Colonic mucosa (tissue), 4 donors: ENCODE results near the gene MBD5. TPM values are rescaled to one million over a fixed set of nuclear protein-coding genes. Genes with fewer than 3 reads are reported as not detected.

ENCODE experiments used
- DNase-seq: peaks from one replicate; pipeline ENCODE4 v3.0.0-alpha.2; 2020
- H3K27ac ChIP-seq: fragments of 200-600 bp; one replicate; pipeline ENCODE4 v1.8.0; 2021
- H3K27me3 ChIP-seq: fragments of 200-600 bp; one replicate; pipeline ENCODE4 v1.8.0; 2021
- H3K36me3 ChIP-seq: fragments of 200-600 bp; one replicate; pipeline ENCODE4 v1.8.0; 2021
- H3K4me1 ChIP-seq: fragments of 200-600 bp; one replicate; pipeline ENCODE4 v1.8.0; 2021; ENCODE audit warnings: mild to moderate bottlenecking
- H3K4me3 ChIP-seq: fragments of 200-600 bp; one replicate; pipeline ENCODE4 v1.8.0; 2021
- H3K9ac ChIP-seq, 2 donors: one replicate each; pipeline ENCODE4 v1.7.0; 2013; ENCODE audit warnings: control low read depth in 2 of 2, low read depth in 2 of 2, low read length in 2 of 2
- H3K9me3 ChIP-seq: fragments of 200-600 bp; one replicate; pipeline ENCODE4 v1.8.0; 2021
- intact Hi-C: fragments of 100-400 bp; cut with DNase I; formaldehyde crosslinking; loops from one replicate; pipeline ENCODE4 v1.14.1; 2022
- total RNA-seq, 2 donors: library from RNA; stranded (reverse); fragmentation: NEBNext Ultra II Directional in 1 of 2; extraction: Animal tissue kit (Norgen Biotek cat#: 25700) in 1 of 2; gene quantifications; one replicate each; pipeline ENCODE4 v1.2.1, GENCODE V29; 2021
- TF ChIP-seq, protein P1 (sequence below): fragments of 200-600 bp; IDR thresholded peaks from one replicate; pipeline ENCODE4 v1.8.0; 2022; ENCODE audit warnings: antibody characterized with exemption, mild to moderate bottlenecking
- donor health status: healthy.
- donor health status: DM: no; HTN: no; CAD: no.
- donor health status: DM: no; HTN: no; CAD: no.

Gene MBD5
- total RNA-seq, 2 donors from 2014 or later, result 26.7 to 29.6 TPM

GRCh38 chr2:148475626-148476025 lies 454.7 kb downstream of the MBD5 start:
- no peak for DNase-seq
- Histone ChIP-seq H3K27ac (no peak overlapping the region), H3K4me1 (no peaks in the 10 kb centered on the region), H3K9ac (no peak overlapping the region), H3K4me3 (no peak overlapping the region), H3K9me3 (no peaks in the 10 kb centered on the region), H3K36me3 (no peaks in the 10 kb centered on the region), H3K27me3 (no peaks in the 10 kb centered on the region)
- intact Hi-C loops, result no loop called here
- TF ChIP-seq, protein P1, sequence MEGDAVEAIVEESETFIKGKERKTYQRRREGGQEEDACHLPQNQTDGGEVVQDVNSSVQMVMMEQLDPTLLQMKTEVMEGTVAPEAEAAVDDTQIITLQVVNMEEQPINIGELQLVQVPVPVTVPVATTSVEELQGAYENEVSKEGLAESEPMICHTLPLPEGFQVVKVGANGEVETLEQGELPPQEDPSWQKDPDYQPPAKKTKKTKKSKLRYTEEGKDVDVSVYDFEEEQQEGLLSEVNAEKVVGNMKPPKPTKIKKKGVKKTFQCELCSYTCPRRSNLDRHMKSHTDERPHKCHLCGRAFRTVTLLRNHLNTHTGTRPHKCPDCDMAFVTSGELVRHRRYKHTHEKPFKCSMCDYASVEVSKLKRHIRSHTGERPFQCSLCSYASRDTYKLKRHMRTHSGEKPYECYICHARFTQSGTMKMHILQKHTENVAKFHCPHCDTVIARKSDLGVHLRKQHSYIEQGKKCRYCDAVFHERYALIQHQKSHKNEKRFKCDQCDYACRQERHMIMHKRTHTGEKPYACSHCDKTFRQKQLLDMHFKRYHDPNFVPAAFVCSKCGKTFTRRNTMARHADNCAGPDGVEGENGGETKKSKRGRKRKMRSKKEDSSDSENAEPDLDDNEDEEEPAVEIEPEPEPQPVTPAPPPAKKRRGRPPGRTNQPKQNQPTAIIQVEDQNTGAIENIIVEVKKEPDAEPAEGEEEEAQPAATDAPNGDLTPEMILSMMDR, result no peak

DNA sequence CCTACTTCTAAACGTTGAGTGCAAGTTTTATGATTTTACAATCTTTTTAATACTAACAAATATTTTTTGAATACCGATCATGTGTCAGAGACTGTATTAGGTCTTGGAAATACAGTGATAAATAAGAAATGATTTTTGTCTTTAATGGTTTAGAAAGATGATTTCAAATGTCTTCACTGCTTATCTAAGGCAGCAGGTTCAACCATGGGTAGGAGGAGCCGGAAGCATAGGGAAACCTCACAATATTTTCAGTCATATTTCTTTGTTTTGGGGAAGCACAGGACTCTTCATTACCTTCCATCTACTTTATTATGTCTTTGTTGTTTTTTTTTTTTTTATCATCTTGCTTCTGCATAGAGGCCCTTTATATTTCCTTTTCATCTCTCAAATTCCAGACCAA lies 458.5 kb downstream of the MBD5 start:
- no peak overlapping the region for H3K4me3 ChIP-seq
- no peaks in the 10 kb centered on the region for H3K36me3 ChIP-seq
- no peaks in the 10 kb centered on the region for H3K4me1 ChIP-seq
- intact Hi-C loops, result no loop called here
- no peak overlapping the region for H3K27ac ChIP-seq
- no peaks in the 10 kb centered on the region for H3K27me3 ChIP-seq
- H3K9me3 ChIP-seq, result no peaks in the 10 kb centered on the region
- H3K9ac ChIP-seq, result no peak overlapping the region
- TF ChIP-seq, protein P1, result no peak
- no peak for DNase-seq

GRCh38 chr2:148483665-148484064 lies 462.8 kb downstream of the MBD5 start:
- H3K27me3 ChIP-seq, result no peaks in the 10 kb centered on the region
- no peak overlapping the region for H3K9ac ChIP-seq
- no peak overlapping the region for H3K27ac ChIP-seq
- H3K4me3 ChIP-seq, result no peak overlapping the region
- H3K36me3 ChIP-seq, result no peaks in the 10 kb centered on the region
- H3K4me1 ChIP-seq, result no peaks in the 10 kb centered on the region
- TF ChIP-seq, protein P1, result no peak
- no peaks in the 10 kb centered on the region for H3K9me3 ChIP-seq
- intact Hi-C loops, result no loop called here
- DNase-seq, result no peak

GRCh38 chr2:148484066-148484465 lies 463.2 kb downstream of the MBD5 start:
- intact Hi-C loops, result no loop called here
- Histone ChIP-seq H3K4me1 (no peaks in the 10 kb centered on the region), H3K4me3 (no peak overlapping the region), H3K27ac (no peak overlapping the region), H3K27me3 (no peaks in the 10 kb centered on the region), H3K36me3 (no peaks in the 10 kb centered on the region), H3K9ac (no peak overlapping the region), H3K9me3 (no peaks in the 10 kb centered on the region)
- DNase-seq, result no peak
- TF ChIP-seq, protein P1, result no peak

DNA sequence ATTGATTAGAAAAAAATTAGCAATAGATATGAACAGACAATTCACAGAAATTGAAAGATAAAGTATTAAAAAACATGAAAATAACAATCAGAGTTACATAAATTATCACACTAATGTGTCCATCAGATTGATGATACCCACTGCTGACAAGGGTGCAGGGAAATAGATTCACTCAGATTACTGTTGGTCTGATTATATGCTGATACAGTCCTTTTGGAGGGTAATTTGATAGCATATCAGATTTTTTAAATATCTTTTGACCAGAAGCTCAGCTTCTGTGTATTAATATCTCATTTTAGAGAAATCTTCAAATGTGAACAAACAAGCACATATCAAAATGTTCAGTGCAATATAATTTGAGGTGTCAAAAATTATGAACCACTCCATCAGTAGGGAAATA lies 465.8 kb downstream of the MBD5 start:
- intact Hi-C loops, result no loop called here
- Histone ChIP-seq H3K9me3 (no peaks in the 10 kb centered on the region), H3K4me3 (no peak overlapping the region), H3K9ac (no peak overlapping the region), H3K36me3 (no peaks in the 10 kb centered on the region), H3K27me3 (no peaks in the 10 kb centered on the region), H3K4me1 (no peaks in the 10 kb centered on the region), H3K27ac (no peak overlapping the region)
- no peak for DNase-seq
- TF ChIP-seq, protein P1, result no peak

GRCh38 chr2:148487439-148487838 lies 466.5 kb downstream of the MBD5 start:
- H3K4me3 ChIP-seq, result no peak overlapping the region
- DNase-seq, result no peak
- H3K9me3 ChIP-seq, result no peaks in the 10 kb centered on the region
- H3K4me1 ChIP-seq, result no peaks in the 10 kb centered on the region
- no peak overlapping the region for H3K27ac ChIP-seq
- H3K27me3 ChIP-seq, result no peaks in the 10 kb centered on the region
- intact Hi-C loops, result no loop called here
- no peak overlapping the region for H3K9ac ChIP-seq
- H3K36me3 ChIP-seq, result no peaks in the 10 kb centered on the region
- TF ChIP-seq, protein P1, result no peak
